Smooth muscle cell (in vitro differentiated cells): Measurements from ENCODE around the gene ARHGAP18. TPM values are rescaled to one million over a fixed set of nuclear protein-coding genes. Genes with fewer than 3 reads are reported as not detected.

Experiments
- DNase-seq: peaks from one replicate; lab custom pipeline; 2025; ENCODE audit not compliant: unreplicated experiment; lab: John Stamatoyannopoulos, UW
- H2AFZ ChIP-seq: fragments of 200-600 bp; sonication (generic); 2 replicates; pipeline ENCODE4 v1.6.0; 2016; ENCODE audit warnings: antibody characterized with exemption, low read depth, mild to moderate bottlenecking
- H3F3A ChIP-seq: fragments of 200-600 bp; sonication (generic); 2 replicates; pipeline ENCODE4 v1.6.0; 2017; ENCODE audit warnings: antibody characterized with exemption, low read depth
- H3K27ac ChIP-seq: fragments of 200-600 bp; sonication (generic); 2 replicates; pipeline ENCODE4 v1.5.1; 2016; ENCODE audit warnings: low read depth, mild to moderate bottlenecking
- H3K27me3 ChIP-seq: fragments of 200-600 bp; sonication (generic); 2 replicates; pipeline ENCODE4 v1.6.1; 2016; ENCODE audit warnings: low read depth, mild to moderate bottlenecking
- H3K36me3 ChIP-seq: fragments of 200-600 bp; sonication (generic); 2 replicates; pipeline ENCODE4 v1.5.1; 2016; ENCODE audit warnings: low read depth
- H3K4me1 ChIP-seq: fragments of 200-600 bp; sonication (generic); 2 replicates; pipeline ENCODE4 v1.5.1; 2016; ENCODE audit warnings: low read depth
- H3K4me2 ChIP-seq: fragments of 200-600 bp; sonication (generic); 2 replicates; pipeline ENCODE4 v1.6.0; 2016; ENCODE audit warnings: mild to moderate bottlenecking
- H3K4me3 ChIP-seq: fragments of 200-600 bp; sonication (generic); 2 replicates; pipeline ENCODE4 v1.5.1; 2016; ENCODE audit warnings: mild to moderate bottlenecking
- H3K79me2 ChIP-seq: fragments of 200-600 bp; sonication (generic); 2 replicates; pipeline ENCODE4 v1.6.0; 2016; ENCODE audit warnings: low read depth, mild to moderate bottlenecking
- H3K9ac ChIP-seq: fragments of 200-600 bp; sonication (generic); 2 replicates; pipeline ENCODE4 v1.6.0; 2016; ENCODE audit warnings: low read depth
- H3K9me3 ChIP-seq: fragments of 200-600 bp; sonication (generic); replicated peaks from 2 replicates; pipeline ENCODE4 v1.5.1; 2016; ENCODE audit warnings: low read depth
- H4K20me1 ChIP-seq: fragments of 200-600 bp; sonication (generic); 2 replicates; pipeline ENCODE4 v1.6.0; 2016; ENCODE audit warnings: low read depth
- WGBS: methylation state at CpG from one replicate; pipeline ENCODE4 v1.1.7; 2016; ENCODE audit warnings: low lambda C conversion rate; 5-methylcytosine and 5-hydroxymethylcytosine counted together
- polyA plus RNA-seq: library from polyadenylated mRNA; unstranded; fragments of >200 nt; fragmentation: Nextera tagmentation; extraction: Ambion mirVana; gene quantifications from 2 replicates; pipeline ENCODE4 v1.2.1, GENCODE V29; 2016
- total RNA-seq: library from RNA; depleted of rRNA; stranded (reverse); fragments of >200 nt; gene quantifications from 2 replicates; pipeline ENCODE4 v1.2.3, GENCODE V29; 2014
- TF ChIP-seq, protein P1 (sequence below): fragments of 200-600 bp; sonication (generic); IDR thresholded peaks from 2 replicates; pipeline ENCODE4 v1.5.1; 2017; ENCODE audit warnings: borderline replicate concordance, mild to moderate bottlenecking, antibody characterized with exemption; ENCODE audit not compliant: insufficient read depth, poor library complexity, severe bottlenecking

Gene ARHGAP18
- total and polyA plus RNA-seq, 2 experiments from 2014 or later = 3.2 to 9.6 TPM

DNA sequence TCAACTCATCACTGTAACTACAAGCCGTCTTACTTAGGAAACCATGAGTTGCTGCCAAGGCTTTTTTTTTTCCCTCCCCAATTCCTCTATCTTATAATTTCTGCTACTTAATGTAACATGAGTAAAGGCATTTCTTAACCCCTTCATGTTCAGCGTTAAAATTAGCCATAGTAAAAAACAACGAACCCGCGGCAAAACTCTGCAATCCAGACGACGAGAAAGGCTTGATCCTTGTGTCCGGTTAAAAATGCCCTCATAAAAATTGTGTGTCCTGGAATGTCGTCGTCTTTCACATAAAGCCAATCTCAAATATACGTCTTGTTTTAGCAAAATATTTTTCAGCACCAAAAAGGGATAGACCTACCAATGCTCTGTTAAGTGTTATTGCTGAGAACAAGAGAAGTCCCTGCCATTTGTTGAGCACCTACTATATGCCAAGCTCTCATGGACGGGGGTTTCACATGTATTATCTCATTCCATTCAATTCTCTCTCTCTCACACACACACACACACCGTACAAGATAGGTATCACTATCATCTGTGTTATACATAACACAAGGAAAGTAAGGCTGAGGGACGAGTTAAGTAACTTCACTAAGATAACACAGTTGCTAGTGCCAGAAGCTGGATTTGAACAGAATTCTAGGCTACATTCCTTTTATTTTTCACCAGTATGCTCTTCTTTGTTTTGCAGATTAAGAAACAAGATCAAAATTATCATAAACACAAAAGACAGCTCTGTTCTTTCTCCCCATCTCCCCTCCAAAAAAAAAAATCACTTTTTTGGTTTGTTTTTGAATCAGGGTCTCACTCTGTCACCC is 683 bp upstream of the ARHGAP18 start:
- TF ChIP-seq, protein P1, sequence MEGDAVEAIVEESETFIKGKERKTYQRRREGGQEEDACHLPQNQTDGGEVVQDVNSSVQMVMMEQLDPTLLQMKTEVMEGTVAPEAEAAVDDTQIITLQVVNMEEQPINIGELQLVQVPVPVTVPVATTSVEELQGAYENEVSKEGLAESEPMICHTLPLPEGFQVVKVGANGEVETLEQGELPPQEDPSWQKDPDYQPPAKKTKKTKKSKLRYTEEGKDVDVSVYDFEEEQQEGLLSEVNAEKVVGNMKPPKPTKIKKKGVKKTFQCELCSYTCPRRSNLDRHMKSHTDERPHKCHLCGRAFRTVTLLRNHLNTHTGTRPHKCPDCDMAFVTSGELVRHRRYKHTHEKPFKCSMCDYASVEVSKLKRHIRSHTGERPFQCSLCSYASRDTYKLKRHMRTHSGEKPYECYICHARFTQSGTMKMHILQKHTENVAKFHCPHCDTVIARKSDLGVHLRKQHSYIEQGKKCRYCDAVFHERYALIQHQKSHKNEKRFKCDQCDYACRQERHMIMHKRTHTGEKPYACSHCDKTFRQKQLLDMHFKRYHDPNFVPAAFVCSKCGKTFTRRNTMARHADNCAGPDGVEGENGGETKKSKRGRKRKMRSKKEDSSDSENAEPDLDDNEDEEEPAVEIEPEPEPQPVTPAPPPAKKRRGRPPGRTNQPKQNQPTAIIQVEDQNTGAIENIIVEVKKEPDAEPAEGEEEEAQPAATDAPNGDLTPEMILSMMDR = no peak
- H3K79me2 ChIP-seq = peaks cover 5% of the 10 kb centered on the region
- 16% methylated on average over 14 of the region's 14 CpGs for WGBS

DNA sequence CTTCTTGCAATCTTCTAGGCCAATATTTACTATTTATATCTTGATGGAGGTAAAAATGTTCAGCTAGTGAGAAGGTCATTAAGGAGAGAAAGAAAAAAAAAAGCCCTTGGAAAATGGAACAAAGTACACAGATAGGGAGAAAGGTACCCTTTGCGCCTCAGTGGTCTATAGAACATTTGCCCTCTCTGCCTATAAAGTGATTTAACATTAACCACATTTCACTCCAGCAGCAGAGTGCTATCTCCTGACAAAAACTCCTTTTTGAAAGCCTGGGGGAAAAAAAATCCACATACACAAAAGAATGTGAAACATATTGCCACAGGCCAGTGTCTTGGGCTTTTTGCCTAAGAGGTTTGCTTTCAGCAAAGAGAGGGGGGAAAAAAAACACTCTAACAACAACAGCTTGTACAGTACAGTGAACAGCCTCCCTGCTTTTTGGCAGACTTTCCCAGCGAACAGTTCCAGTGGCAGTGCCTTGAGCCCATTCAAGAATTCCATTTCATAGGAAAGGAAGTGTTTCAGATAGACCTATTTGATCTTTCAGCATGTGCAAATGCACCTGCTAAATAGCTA is 695 bp downstream of the ARHGAP18 start:
- Histone ChIP-seq H2AFZ (peak overlapping the region; percentile 95), H3K4me2 (peak overlapping the region; percentile 91), H3K4me3 (peak overlapping the region; percentile 68), H3K27me3 (no peaks in the 10 kb centered on the region), H3K4me1 (peaks cover 15% of the 10 kb centered on the region), H3F3A (peaks cover 6% of the 10 kb centered on the region), H3K9me3 (no peaks in the 10 kb centered on the region), H3K9ac (peak overlapping the region; percentile 58), H3K79me2 (peaks cover 5% of the 10 kb centered on the region), H4K20me1 (no peaks in the 10 kb centered on the region), H3K27ac (peak overlapping the region; percentile 80), H3K36me3 (no peaks in the 10 kb centered on the region)
- no peak for DNase-seq
- 46% methylated on average over 2 of the region's 2 CpGs for whole genome bisulfite sequencing
- TF ChIP-seq, protein P1 = no peak

More for the DNA sequence above, 683 bp upstream of the ARHGAP18 start:
- H3K9ac ChIP-seq = no peak overlapping the region
- no peaks in the 10 kb centered on the region for H3K27me3 ChIP-seq
- H3K27ac ChIP-seq = peak overlapping the region; percentile 80
- H3K9me3 ChIP-seq = no peaks in the 10 kb centered on the region
- no peaks in the 10 kb centered on the region for H4K20me1 ChIP-seq
- peak overlapping the region; percentile 91 for H3K4me2 ChIP-seq
- H3F3A ChIP-seq = peaks cover 6% of the 10 kb centered on the region
- no peaks in the 10 kb centered on the region for H3K36me3 ChIP-seq
- H3K4me1 ChIP-seq = peaks cover 15% of the 10 kb centered on the region
- H3K4me3 ChIP-seq = peak overlapping the region; percentile 68
- peak overlapping the region; percentile 95 for H2AFZ ChIP-seq
- no peak for DNase-seq

DNA sequence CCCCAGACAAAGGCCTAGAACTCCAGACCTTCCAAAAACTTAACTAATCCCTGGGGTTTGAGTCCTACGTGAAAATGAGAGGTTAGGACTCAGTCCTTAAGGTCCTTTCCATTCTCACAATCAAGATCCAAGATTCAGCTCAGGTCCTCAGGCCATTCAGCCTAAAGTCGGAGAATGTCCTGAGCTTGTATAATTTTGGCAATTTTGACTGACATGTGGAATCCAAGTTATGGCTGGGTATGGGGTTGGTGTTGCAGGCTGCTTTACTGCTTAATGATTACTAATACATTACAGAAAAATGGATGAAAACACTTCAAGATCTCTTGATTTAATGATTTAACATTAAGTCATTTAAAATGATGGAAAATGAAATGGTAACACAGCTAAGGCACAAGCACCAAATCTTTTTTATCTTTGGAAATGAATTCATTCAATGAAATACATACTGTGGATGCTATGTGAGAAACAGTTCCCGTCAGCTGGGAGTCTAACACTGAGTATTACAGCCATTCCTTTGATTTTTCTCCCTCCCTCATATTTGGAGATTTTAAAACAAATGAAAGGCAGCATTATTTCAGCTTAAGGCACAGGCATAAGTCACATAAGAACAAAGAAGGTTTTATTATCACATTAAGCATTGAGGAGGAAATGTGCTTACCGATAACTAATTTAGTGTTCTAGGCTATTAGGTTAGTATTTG is 1.3 kb downstream of the ARHGAP18 start:
- whole genome bisulfite sequencing = 71% methylated on average over 4 of the region's 4 CpGs
- Histone ChIP-seq H3F3A (peaks cover 6% of the 10 kb centered on the region), H3K9me3 (no peaks in the 10 kb centered on the region), H2AFZ (no peak overlapping the region), H3K4me2 (peak overlapping the region; percentile 91), H3K4me1 (peaks cover 15% of the 10 kb centered on the region), H3K4me3 (peak overlapping the region; percentile 68), H3K36me3 (no peaks in the 10 kb centered on the region), H3K79me2 (peaks cover 10% of the 10 kb centered on the region), H3K9ac (no peak overlapping the region), H4K20me1 (no peaks in the 10 kb centered on the region), H3K27me3 (no peaks in the 10 kb centered on the region), H3K27ac (peak overlapping the region; percentile 80)
- no peak for DNase-seq
- TF ChIP-seq, protein P1 = no peak
